H9 (cell line): ENCODE data around the gene PCDHB9. TPM values are rescaled to one million over a fixed set of nuclear protein-coding genes. Genes with fewer than 3 reads are reported as not detected.
A peak's percentile ranks its signal among the peaks of the same experiment; 100 is the strongest.
"Not testable (repeated sequence)": the region's sequence is repeated elsewhere in the genome, so short reads cannot be mapped to it uniquely, and the experiment has no call there.

Experiments
- DNase-seq: peaks from one replicate; pipeline ENCODE4 v3.0.0-alpha.2; 2017
- H2AFZ ChIP-seq: one replicate; pipeline ENCODE4 v1.6.1; 2013; ENCODE audit warnings: mild to moderate bottlenecking, low read length, control low read depth, moderate library complexity
- H2AK5ac ChIP-seq: 2 replicates; pipeline ENCODE4 v1.6.1; 2013; ENCODE audit warnings: low read length, control low read depth, mixed read lengths; ENCODE audit not compliant: insufficient read length
- H2BK120ac ChIP-seq: one replicate; pipeline ENCODE4 v1.6.1; 2013; ENCODE audit warnings: low read depth, mild to moderate bottlenecking, low read length, control low read depth, inconsistent platforms; ENCODE audit not compliant: poor library complexity, severe bottlenecking
- H2BK12ac ChIP-seq: 2 replicates; pipeline ENCODE4 v1.6.1; 2013; ENCODE audit warnings: low read length, control low read depth, mixed read lengths, low read depth; ENCODE audit not compliant: insufficient read length
- H2BK15ac ChIP-seq: 2 replicates; pipeline ENCODE4 v1.6.1; 2013; ENCODE audit warnings: low read depth, low read length, control low read depth
- H2BK20ac ChIP-seq: one replicate; pipeline ENCODE4 v1.6.1; 2013; ENCODE audit warnings: low read depth, mild to moderate bottlenecking, low read length, control low read depth, inconsistent platforms; ENCODE audit not compliant: poor library complexity, severe bottlenecking
- H2BK5ac ChIP-seq: 2 replicates; pipeline ENCODE4 v1.6.1; 2013; ENCODE audit warnings: low read length, control low read depth, mixed read lengths; ENCODE audit not compliant: insufficient read length
- H3K14ac ChIP-seq: 2 replicates; pipeline ENCODE4 v1.6.1; 2013; ENCODE audit warnings: low read length, control low read depth; ENCODE audit not compliant: insufficient read depth
- H3K18ac ChIP-seq: 2 replicates; pipeline ENCODE4 v1.6.1; 2013; ENCODE audit warnings: low read depth, mild to moderate bottlenecking, mixed read lengths, low read length, control low read depth; ENCODE audit not compliant: insufficient read length
- H3K23ac ChIP-seq: 2 replicates; pipeline ENCODE4 v1.6.1; 2013; ENCODE audit warnings: low read length, control low read depth, mixed read lengths, low read depth; ENCODE audit not compliant: insufficient read length
- H3K23me2 ChIP-seq: 2 replicates; pipeline ENCODE4 v1.6.1; 2013; ENCODE audit warnings: low read depth, mild to moderate bottlenecking, mixed read lengths, low read length, control low read depth; ENCODE audit not compliant: insufficient read length, poor library complexity, severe bottlenecking
- H3K27ac ChIP-seq: 2 replicates; pipeline ENCODE4 v1.5.1; 2013; ENCODE audit warnings: low read length, control low read depth, mixed read lengths, low read depth; ENCODE audit not compliant: insufficient read length
- H3K27me3 ChIP-seq: 2 replicates; pipeline ENCODE4 v1.6.1; 2013; ENCODE audit warnings: low read length, control low read depth, inconsistent platforms; ENCODE audit not compliant: insufficient read depth
- H3K4ac ChIP-seq: 2 replicates; pipeline ENCODE4 v1.6.1; 2013; ENCODE audit warnings: low read depth, mild to moderate bottlenecking, control low read depth, inconsistent platforms, low read length, moderate library complexity
- H3K4me1 ChIP-seq: 2 replicates; pipeline ENCODE4 v1.6.1; 2013; ENCODE audit warnings: low read length, control low read depth, inconsistent platforms; ENCODE audit not compliant: insufficient read depth
- H3K4me2 ChIP-seq: 2 replicates; pipeline ENCODE4 v1.6.1; 2013; ENCODE audit warnings: low read length, control low read depth, mixed read lengths; ENCODE audit not compliant: insufficient read length, insufficient read depth
- H3K56ac ChIP-seq: 2 replicates; pipeline ENCODE4 v1.6.1; 2013; ENCODE audit warnings: low read depth, mild to moderate bottlenecking, mixed read lengths, low read length, control low read depth; ENCODE audit not compliant: insufficient read length
- H3K79me1 ChIP-seq: 2 replicates; pipeline ENCODE4 v1.6.1; 2013; ENCODE audit warnings: low read depth, mild to moderate bottlenecking, moderate library complexity, low read length, control low read depth, inconsistent platforms; ENCODE audit not compliant: insufficient read depth, poor library complexity, severe bottlenecking
- H3K79me2 ChIP-seq: 2 replicates; pipeline ENCODE4 v1.6.1; 2013; ENCODE audit warnings: low read length, control low read depth, inconsistent platforms; ENCODE audit not compliant: insufficient read depth
- H3K9ac ChIP-seq: 2 replicates; pipeline ENCODE4 v1.6.1; 2013; ENCODE audit warnings: low read length, control low read depth, mixed read lengths; ENCODE audit not compliant: insufficient read length; ENCODE audit errors: extremely low read depth
- H3K9me3 ChIP-seq: one replicate; pipeline ENCODE4 v1.6.1; 2013; ENCODE audit warnings: low read depth, low read length, inconsistent platforms; ENCODE audit not compliant: control insufficient read depth
- H3T11ph ChIP-seq: one replicate; pipeline ENCODE4 v1.6.1; 2013; ENCODE audit warnings: mild to moderate bottlenecking, low read length, control low read depth, inconsistent platforms
- H4K20me1 ChIP-seq: one replicate; pipeline ENCODE4 v1.6.1; 2013; ENCODE audit not compliant: control insufficient read depth, insufficient read length, insufficient read depth
- H4K5ac ChIP-seq: 2 replicates; pipeline ENCODE4 v1.6.1; 2013; ENCODE audit warnings: low read depth, mild to moderate bottlenecking, mixed read lengths, low read length, control low read depth; ENCODE audit not compliant: insufficient read length
- H4K8ac ChIP-seq: replicated peaks from 2 replicates; pipeline ENCODE4 v1.6.1; 2013; ENCODE audit warnings: low read length, control low read depth, mixed read lengths, low read depth; ENCODE audit not compliant: insufficient read length
- H4K91ac ChIP-seq: 2 replicates; pipeline ENCODE4 v1.6.1; 2013; ENCODE audit warnings: low read depth, mild to moderate bottlenecking, moderate library complexity, mixed read lengths, low read length, control low read depth; ENCODE audit not compliant: insufficient read length
- H3K27ac Mint-ChIP-seq, 3 experiments: 2 replicates in 2 of 3; 3 replicates in 1 of 3; pipeline ENCODE4 v1.8.0; 2020 to 2021; ENCODE audit warnings: mixed read lengths in 3 of 3, mild to moderate bottlenecking in 1 of 3, moderate library complexity in 1 of 3
- H3K27me3 Mint-ChIP-seq: 2 replicates; pipeline ENCODE4 v1.8.0; 2021; ENCODE audit warnings: low read depth, mild to moderate bottlenecking, moderate library complexity, mixed read lengths
- H3K36me3 Mint-ChIP-seq, 3 experiments: 2 replicates in 2 of 3; 3 replicates in 1 of 3; pipeline ENCODE4 v1.8.0; 2020 to 2021; ENCODE audit warnings: low read depth in 3 of 3, mixed read lengths in 3 of 3; ENCODE audit not compliant: insufficient read depth in 1 of 3
- H3K4me1 Mint-ChIP-seq, 2 experiments: 2 replicates each; pipeline ENCODE4 v1.8.0; 2020; ENCODE audit warnings: mixed read lengths in 2 of 2
- H3K4me3 Mint-ChIP-seq, 2 experiments: 2 replicates in 1 of 2; 3 replicates in 1 of 2; pipeline ENCODE4 v1.8.0; 2020 to 2021; ENCODE audit warnings: mild to moderate bottlenecking in 2 of 2, mixed read lengths in 2 of 2, moderate library complexity in 1 of 2
- H3K9me3 Mint-ChIP-seq, 2 experiments: 2 replicates in 1 of 2; 3 replicates in 1 of 2; pipeline ENCODE4 v1.8.0; 2020; ENCODE audit warnings: mild to moderate bottlenecking in 2 of 2, mixed read lengths in 2 of 2, moderate library complexity in 1 of 2
- WGBS: extraction: QIAGEN DNeasy Blood & Tissue Kit; methylation state at CpG from one replicate; pipeline ENCODE4 v1.1.7; 2013; ENCODE audit warnings: missing lambda C conversion rate, low lambda C conversion rate, mixed read lengths; ENCODE audit not compliant: insufficient read length; ENCODE audit errors: extremely low coverage; 5-methylcytosine and 5-hydroxymethylcytosine counted together
- total RNA-seq: library from RNA; stranded (reverse); gene quantifications from 2 replicates; pipeline ENCODE4 v1.2.1, GENCODE V29; 2021

PCDHB9 gene
- total RNA-seq, 1 experiment from 2014 or later = 2.6 TPM

- H3K23ac ChIP-seq, H3K27ac ChIP-seq, H2AFZ ChIP-seq, DNase-seq, H3K79me1 ChIP-seq, H3T11ph ChIP-seq, H3K56ac ChIP-seq, H2AK5ac ChIP-seq, H2BK120ac ChIP-seq, H2BK15ac ChIP-seq, H2BK20ac ChIP-seq, H3K4me1 ChIP-seq, H3K4me2 ChIP-seq, H3K9me3 ChIP-seq, H3K4me3 Mint-ChIP-seq, H2BK5ac ChIP-seq, H3K79me2 ChIP-seq, H3K4ac ChIP-seq, H4K5ac ChIP-seq, H3K9ac ChIP-seq, H3K23me2 ChIP-seq, H4K8ac ChIP-seq, H3K14ac ChIP-seq, H4K91ac ChIP-seq, H3K27me3 ChIP-seq, H3K4me1 Mint-ChIP-seq, H2BK12ac ChIP-seq, H4K20me1 ChIP-seq, H3K27me3 Mint-ChIP-seq, H3K18ac ChIP-seq: not testable (repeated sequence)
- Mint-ChIP-seq H3K27ac (peak overlapping the region in 1 of 3 experiments; percentile 73; a peak in 1 of 7 replicates), H3K36me3 (peaks cover 0 to 12% (median 8%) of the 10 kb centered on the region in 3 experiments; a peak in 5 of 7 replicates), H3K9me3 (peaks cover 23 to 26% of the 10 kb centered on the region in 2 experiments)
- no CpG with 5 or more reads among the region's 28 CpGs for WGBS
Observed at GRCh38 chr5:141157901-141158300, 29.1 kb upstream of the PCDHB9 start.
